SKM-1 (cell line): ENCODE data around the gene CDKAL1.
"Not testable (repeated sequence)": the region's sequence is repeated elsewhere in the genome, so short reads cannot be mapped to it uniquely, and the experiment has no call there.

Experiments
- DNase-seq: peaks from one replicate; lab custom pipeline; 2025; ENCODE audit not compliant: unreplicated experiment; lab: John Stamatoyannopoulos, UW

CDKAL1 gene

GRCh38 chr6:20589266-20589665 lies 55.0 kb downstream of the CDKAL1 start:
- no peak for DNase-seq

- not testable (repeated sequence) for DNase-seq
Observed at GRCh38 chr6:20590476-20590875, 56.2 kb downstream of the CDKAL1 start.

- DNase-seq, result not testable (repeated sequence)
Observed at GRCh38 chr6:20594299-20594853, 60.1 kb downstream of the CDKAL1 start.

DNA sequence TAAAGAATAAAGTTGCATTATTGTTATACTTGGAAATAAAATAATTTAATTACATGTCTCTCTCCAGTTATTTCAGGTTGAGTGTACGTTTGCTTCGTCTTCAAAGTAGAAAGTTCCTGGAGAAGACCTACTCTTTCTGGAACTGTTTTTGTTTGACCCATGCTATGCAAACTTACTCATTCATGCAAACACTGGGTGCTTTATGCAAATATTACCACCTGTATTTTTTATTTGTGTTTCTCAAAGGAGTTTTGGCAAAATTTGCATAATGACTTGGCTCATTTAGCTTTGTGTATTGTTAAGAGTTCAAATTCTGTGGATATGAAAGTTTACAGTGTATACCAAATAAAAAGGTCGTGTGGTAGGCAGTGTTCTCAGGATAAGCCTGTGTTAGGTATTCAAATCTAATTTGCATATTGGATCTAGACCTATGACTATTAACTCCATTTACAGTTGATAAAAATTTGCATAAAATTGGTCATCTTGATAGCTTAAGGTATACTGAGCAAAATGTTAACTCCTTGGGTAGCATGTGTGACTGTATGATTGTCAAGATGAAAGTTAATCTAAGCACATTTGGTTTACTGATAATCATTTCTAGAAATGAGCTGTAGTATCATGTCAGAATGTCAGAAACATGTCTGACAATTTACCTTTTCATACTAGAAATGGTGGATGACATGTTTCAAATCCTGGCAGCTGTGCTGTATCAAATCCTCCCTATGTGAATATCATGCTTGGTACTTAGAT lies 65.2 kb downstream of the CDKAL1 start:
- DNase-seq, result no peak

GRCh38 chr6:20600831-20601230 lies 66.6 kb downstream of the CDKAL1 start:
- no peak for DNase-seq

GRCh38 chr6:20604159-20604558 lies 69.9 kb downstream of the CDKAL1 start:
- DNase-seq, result no peak

DNA sequence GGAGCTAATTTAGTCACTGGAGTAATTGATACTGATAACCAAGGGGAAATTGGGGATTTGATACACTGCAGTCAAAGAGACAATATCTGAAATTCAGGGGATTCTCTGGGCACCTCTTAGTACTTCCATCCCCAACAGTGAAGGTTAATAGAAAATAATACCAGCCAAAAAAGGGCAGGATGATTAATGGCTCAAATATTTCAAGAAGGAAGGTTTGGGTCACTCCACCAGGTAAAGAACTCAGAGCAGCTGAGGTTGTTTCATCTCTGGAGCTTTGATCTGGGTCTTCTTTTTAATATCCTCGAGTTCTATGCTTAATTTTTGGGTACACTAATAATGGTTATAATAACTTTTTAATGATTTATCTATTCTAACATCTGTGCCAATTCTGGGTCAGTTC lies 70.8 kb downstream of the CDKAL1 start:
- no peak for DNase-seq

DNA sequence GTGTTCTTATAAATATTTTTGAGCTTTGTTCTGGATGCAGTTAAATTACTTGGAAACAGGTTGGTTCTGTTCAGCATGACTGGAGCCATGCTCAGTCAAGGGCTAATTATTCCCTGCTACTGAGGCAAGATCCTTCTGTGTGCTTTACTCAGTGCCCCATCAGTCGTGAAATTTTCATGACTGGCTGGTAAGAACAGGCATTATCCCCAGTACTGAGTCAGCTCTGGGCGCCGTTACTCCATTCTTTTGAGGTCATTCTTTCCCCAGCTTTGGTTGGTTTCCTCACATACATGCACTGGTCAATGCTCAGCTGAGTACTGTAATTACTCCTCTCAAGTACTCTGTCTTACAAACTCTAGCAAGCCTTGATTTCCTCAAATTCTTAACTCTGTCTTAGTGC lies 71.3 kb downstream of the CDKAL1 start:
- DNase-seq, result no peak

GRCh38 chr6:20606831-20607230 lies 72.6 kb downstream of the CDKAL1 start:
- DNase-seq, result no peak

DNA sequence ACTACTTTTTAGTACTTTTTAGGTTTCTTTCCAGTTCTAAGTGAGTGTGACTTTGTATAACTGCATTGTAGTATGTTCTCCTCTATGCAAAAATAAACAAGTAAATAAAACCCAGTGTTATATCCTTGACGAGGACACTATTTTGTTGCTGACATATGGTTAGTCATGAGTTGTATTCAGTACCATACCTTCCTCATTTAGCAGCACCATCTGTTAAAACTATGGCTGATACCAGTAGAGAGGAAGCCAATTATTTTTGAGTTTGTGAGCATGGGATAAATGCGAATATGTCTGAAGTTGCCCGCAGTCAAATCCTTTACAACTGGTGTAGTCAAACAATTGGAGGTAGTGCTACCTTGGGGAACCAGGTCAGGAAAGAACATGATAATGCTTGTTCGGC lies 74.1 kb downstream of the CDKAL1 start:
- no peak for DNase-seq

DNA sequence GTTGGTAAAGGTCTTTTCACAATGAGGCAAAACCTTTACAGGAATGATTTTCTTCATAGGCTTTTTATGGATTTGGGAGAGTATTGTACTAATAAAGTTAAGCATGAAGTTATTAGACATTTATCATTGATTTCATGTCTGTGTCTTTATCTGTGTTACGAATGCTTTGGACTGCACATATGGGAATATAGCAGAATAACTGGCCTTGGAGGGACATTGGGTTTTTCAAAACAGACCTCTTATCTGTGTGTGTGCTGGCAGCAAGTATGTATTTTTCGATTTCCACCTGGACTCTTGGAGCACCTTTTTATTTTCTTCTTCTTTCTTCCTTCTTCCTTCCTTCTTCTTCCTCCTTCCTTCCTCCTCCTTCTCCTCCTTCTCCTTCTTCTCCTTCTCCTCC lies 74.6 kb downstream of the CDKAL1 start:
- no peak for DNase-seq

- DNase-seq, result not testable (repeated sequence)
Observed at GRCh38 chr6:20609924-20610323, 75.7 kb downstream of the CDKAL1 start.

DNA sequence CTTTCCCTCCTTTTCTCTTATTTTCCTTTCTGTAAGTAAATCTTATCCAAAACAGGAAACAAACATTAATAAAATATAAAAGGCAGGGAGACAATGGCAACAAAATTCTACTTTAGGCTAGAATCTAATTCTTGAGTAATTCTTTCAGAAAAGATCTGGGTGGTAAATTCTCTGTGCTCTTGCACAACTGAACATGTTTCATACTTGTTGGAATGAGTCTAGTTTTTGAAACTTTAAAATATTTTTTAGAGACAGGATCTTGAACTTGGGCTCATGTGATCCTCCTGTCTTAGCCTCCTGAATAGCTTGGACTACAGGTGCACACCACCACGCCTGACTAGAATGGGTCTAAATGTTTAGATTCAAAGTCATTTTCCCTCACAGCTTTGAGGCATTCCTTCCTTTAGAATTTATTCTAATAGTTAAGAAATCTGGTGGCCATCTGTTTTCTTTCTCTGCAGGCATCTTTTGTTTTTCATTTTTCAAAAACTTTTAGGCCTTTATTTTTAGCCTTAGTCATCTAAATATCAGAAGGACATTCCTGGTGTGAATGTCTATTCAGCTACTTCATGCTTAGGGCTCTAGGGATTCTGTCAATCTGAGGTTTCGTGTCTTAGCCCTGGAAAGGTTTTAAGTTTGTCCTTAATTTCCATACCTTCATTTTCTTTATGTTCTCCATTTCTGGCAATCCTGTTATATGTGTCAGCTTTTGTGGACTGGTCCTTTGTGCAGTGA lies 76.5 kb downstream of the CDKAL1 start:
- no peak for DNase-seq

DNA sequence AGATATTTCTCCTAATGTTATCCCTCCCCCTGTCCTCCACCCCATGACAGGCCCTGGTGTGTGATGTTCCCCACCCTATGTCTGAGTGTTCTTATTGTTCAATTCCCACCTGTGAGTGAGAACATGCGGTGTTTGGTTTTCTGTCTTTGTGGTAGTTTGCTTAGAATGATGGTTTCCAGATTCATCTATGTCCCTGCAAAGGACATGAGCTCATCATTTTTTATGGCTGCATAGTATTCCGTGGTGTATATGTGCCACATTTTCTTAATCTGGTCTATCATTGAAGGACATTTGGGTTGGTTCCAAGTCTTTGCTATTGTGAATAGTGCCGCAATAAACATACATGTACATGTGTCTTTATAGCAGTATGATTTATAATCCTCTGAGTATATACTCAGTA lies 83.3 kb downstream of the CDKAL1 start:
- not testable (repeated sequence) for DNase-seq

DNA sequence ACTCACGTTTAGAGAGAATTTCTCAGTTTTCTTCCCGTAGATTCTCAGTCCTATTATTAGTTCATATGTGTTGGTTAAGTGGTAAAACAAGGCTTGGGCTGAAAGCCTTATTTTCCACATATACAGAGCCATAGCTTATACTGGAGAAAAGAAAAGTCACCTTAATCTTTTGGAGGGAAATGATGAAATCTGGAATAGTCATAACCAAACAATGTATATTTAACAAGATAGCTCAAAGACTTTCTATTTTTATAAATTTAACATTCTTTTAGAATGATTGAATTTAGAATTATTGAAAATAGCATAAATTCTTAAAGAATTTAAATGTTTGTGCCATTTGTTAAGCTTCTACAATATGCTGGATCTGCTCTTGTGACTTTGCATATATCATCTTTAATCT lies 85.8 kb downstream of the CDKAL1 start:
- DNase-seq, result no peak

DNA sequence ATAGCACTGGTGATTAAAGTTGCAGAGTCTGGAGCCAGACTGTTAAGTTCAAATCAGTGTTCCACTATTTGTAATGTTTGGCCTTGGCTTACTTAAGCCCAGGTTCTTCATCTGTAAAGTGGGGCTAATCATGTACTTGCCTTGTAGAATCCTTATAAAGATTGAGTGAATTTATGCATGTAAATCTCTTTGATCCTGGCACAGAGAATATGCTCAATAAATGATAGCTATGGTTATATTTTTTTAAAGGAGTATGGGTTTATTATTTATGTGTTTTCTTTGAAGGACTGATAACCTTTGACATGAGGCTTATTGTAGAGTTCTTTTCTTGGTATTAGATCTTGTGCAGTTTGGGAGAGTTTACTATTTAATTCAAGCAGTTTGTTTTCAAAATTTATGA lies 89.5 kb downstream of the CDKAL1 start:
- DNase-seq, result no peak

DNA sequence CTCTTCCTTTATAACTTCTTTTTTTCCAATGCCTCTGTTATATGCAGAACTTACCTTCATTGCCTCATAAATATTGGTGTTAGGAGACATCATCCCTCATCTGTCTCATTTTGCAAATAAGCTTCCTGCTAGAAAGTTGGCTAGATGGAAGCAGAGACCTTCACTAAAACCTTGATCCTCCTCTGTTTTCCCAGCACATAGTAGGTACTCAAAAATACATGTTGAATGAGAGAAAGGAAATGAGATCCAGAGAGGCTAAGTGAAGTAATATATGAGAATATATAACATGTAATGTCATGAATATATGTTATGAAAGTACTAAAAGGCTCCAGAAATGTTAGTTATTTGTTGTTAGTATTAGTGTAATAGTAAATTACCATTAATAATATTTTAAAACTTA lies 91.9 kb downstream of the CDKAL1 start:
- DNase-seq, result no peak

DNA sequence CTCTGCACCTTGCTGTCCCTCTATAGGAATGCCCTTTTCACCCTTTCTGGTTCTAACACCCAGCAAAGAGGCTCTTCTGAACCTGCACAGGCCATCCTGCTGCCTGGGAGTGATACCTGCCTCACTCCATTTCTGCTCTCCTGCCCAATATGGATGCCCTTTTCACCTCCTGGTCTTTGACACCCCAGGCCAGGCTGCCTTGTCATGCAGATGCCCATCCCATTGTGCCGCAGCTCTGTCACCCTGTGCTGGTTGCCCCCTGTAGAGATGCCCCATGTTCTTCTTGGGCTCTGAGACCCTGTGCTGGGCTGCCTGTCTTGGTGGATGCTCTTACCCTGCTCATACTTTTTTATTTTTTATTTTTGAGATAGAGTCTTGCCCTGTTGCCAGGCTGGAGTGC lies 95.3 kb downstream of the CDKAL1 start:
- no peak for DNase-seq

- no peak for DNase-seq
Observed at GRCh38 chr6:20630136-20630535, 95.9 kb downstream of the CDKAL1 start.

GRCh38 chr6:20630617-20631548 lies 96.6 kb downstream of the CDKAL1 start:
- DNase-seq, result no peak

DNA sequence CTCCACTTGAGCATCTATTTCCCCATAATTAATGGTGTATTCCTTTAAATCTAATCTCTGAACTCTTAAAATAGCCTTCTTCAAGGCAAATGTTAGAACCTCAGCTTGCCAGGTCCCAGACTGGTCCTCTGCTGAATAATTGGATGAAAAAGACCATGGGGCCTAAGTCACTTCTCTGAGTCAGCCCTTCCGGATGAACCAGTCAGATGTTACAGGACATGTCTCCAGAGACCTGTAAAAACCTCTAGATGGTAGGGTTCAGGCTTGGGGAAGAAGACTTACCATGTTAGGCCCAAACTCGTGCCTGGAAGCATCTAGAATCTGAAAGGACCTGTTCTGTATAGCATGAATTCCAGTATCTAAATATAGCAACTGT lies 97.3 kb downstream of the CDKAL1 start:
- DNase-seq, result no peak
